PC-3 (cell line): ENCODE results near the gene NOM1.
A peak's percentile ranks its signal among the peaks of the same experiment; 100 is the strongest.

Source experiments
- EZH2 ChIP-seq: fragments of 300-600 bp; sonication (generic); IDR thresholded peaks from one replicate; pipeline ENCODE4 v1.6.1; 2017; ENCODE audit warnings: antibody characterized with exemption, mild to moderate bottlenecking, low read length; ENCODE audit not compliant: unreplicated experiment
- TF ChIP-seq, protein P1 (sequence below): fragments of 300-600 bp; sonication (generic); conservative IDR thresholded peaks from 2 replicates; pipeline ENCODE4 v1.5.1; 2017; ENCODE audit warnings: antibody characterized with exemption, low read depth, mild to moderate bottlenecking, low read length

DNA sequence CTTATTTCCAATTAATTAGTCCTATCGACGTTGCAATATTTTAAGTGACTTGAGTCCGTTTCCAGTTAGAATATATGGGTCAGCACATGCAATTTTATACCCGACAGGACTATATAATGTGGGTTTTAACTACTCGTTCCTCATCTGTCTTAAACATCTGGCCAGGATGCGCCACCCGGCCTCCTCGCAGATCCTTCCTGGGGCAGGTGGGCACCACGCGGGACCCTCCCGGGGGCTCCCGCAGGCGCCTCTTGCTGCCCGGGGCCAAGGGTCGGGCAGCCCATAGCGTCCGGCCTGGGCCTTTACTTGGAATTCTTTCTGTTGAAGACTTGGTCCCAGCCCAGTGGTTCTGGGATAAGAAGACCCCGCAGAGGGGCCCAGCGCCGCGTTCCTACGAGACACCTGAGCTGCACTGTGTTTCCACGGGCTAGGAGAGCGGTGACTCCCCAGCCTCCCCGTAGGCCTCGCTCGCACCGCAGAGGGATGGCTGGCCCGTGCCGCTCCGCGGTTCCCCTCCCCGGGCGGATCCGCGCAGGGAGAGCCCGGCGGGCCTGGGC lies 71.1 kb downstream of the NOM1 start:
- TF ChIP-seq, protein P1, sequence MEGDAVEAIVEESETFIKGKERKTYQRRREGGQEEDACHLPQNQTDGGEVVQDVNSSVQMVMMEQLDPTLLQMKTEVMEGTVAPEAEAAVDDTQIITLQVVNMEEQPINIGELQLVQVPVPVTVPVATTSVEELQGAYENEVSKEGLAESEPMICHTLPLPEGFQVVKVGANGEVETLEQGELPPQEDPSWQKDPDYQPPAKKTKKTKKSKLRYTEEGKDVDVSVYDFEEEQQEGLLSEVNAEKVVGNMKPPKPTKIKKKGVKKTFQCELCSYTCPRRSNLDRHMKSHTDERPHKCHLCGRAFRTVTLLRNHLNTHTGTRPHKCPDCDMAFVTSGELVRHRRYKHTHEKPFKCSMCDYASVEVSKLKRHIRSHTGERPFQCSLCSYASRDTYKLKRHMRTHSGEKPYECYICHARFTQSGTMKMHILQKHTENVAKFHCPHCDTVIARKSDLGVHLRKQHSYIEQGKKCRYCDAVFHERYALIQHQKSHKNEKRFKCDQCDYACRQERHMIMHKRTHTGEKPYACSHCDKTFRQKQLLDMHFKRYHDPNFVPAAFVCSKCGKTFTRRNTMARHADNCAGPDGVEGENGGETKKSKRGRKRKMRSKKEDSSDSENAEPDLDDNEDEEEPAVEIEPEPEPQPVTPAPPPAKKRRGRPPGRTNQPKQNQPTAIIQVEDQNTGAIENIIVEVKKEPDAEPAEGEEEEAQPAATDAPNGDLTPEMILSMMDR = no peak
- TF ChIP-seq EZH2 = peak; percentile 3
